ENCODE measurements around the gene NTMT2.
"Not testable (repeated sequence)": the region's sequence is repeated elsewhere in the genome, so short reads cannot be mapped to it uniquely, and the experiment has no call there.

NTMT2 gene

DNA sequence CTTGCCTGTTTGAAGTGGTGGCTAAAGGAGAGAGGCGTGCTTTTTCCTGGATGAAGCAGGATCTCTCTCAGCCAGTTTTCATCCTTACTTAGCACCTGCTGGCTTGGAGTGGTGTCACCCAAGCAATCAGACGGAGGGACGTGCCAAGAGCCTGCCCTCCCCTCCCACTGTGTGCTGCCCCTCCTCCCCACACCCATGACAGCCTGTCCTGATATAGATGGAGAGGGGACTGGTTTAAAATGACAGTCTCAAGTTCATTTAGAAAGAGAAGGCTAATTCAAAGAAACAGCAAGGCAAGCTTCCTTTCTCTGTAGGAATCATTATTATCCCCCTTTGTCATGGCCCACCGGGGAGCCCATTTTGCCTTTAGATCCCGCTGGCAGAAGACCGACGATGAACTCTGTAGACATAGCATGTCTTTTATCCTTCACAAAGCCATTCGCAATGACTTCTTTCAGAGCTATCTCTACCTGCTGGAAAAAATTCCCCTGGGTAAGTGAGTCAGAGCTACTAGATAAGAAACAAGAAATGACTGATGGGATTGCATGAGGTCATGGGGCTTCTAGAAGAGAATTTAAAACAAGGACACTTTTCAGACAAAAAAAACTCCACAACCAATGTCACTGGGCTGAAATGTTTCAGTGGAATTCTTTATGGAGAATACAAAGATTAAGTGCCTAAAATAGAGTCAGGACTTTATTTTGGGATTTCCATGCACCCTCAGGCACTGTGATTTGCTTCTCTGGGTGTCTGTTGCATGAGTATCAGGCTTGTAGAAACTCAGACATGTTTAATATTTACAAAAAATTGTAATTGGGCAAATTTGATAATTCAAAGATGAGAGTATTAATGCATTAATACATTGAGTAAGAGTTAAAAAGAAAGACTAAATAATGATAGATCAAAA is at the start of gene NTMT2:
NTMT2 (plus strand) TSS at position 190 of the 907 bp plus-strand sequence; CDS start at position 339, 149 bp downstream.
- Mint-ChIP-seq H3K27ac (no peak within 1 kb of the TSS), H3K4me3 (no peak within 1 kb of the TSS), H3K27me3 (peaks cover 4% of the 10 kb centered on the region), H3K9me3 (no peaks in the 10 kb centered on the region), H3K4me1 (ENCODE audit: low read depth) (peaks cover 20% of the 10 kb centered on the region), H3K36me3 (ENCODE audit: low read depth) (no peaks in the 10 kb centered on the region)
- no peak for DNase-seq

DNA sequence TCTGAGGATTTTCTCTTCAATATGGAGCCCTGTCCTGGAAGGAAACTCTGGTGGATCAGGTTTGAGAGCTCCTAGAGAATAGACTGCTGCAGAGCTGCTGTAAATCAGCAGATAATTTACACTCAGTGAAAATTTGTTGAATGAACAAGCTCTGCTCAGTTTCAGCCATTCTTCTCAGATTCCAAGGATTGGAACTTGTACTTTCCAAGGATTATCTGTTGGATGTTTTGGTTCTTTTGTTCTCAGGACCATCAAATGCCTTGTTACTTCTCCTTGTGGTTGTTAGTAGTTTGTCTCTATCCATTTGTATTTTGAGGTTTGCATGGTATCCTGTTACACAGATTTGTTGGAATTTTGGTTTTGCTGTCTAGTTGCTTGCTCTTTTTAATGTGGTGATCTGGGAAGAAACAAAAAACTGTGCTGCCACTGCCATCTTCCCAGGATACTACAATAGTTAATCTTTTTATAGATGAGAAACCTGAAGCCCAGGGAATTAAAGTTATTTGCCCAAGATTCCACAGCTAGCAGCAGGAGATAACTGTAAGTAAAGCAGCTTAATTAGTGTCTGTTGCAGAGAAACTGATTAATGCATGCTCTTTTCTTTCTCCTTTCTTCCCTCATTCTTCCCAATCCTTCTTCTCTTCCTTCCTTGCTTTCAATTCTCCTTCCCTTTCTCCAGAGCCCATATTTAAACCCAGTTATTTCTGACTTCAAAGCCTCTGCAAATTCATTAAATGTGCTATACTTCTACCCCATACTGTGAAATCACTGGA is 49.6 kb upstream of the NTMT2 start:
- H3K27ac Mint-ChIP-seq: no peak overlapping the region
- no peak for DNase-seq
- H3K36me3 Mint-ChIP-seq (ENCODE audit: low read depth): no peaks in the 10 kb centered on the region
- H3K27me3 Mint-ChIP-seq: peaks cover 29% of the 10 kb centered on the region
- no peaks in the 10 kb centered on the region for H3K9me3 Mint-ChIP-seq
- H3K4me3 Mint-ChIP-seq: no peak overlapping the region
- no peaks in the 10 kb centered on the region for H3K4me1 Mint-ChIP-seq (ENCODE audit: low read depth)

DNA sequence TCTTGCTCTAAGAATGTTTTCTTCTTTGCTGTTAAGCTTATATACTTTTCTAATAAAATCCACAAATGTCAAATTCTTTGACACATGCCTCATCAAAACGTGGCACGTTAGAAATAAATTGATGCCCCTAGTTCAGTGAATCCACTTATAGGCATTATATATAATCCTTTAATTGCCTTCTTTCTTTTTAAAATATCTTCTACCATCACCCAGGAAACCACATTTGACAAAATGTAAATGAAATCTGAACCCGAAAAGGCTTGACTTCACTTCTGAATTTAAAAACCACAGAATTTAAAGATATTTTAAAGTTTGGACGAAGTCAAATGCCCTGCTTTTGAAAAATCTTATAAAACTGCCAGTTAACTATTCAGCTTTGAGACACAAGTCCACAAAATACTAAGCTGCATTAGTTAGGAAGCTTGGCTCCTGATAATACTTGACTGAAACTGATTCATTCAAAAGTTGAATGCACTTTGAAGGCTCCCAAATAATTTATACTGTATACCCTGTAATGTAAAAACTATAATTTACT is 48.9 kb upstream of the NTMT2 start:
- DNase-seq: no peak
- no peak overlapping the region for H3K27ac Mint-ChIP-seq
- H3K27me3 Mint-ChIP-seq: peaks cover 29% of the 10 kb centered on the region
- H3K4me1 Mint-ChIP-seq (ENCODE audit: low read depth): no peaks in the 10 kb centered on the region
- H3K9me3 Mint-ChIP-seq: no peaks in the 10 kb centered on the region
- no peaks in the 10 kb centered on the region for H3K36me3 Mint-ChIP-seq (ENCODE audit: low read depth)
- H3K4me3 Mint-ChIP-seq: no peak overlapping the region

DNA sequence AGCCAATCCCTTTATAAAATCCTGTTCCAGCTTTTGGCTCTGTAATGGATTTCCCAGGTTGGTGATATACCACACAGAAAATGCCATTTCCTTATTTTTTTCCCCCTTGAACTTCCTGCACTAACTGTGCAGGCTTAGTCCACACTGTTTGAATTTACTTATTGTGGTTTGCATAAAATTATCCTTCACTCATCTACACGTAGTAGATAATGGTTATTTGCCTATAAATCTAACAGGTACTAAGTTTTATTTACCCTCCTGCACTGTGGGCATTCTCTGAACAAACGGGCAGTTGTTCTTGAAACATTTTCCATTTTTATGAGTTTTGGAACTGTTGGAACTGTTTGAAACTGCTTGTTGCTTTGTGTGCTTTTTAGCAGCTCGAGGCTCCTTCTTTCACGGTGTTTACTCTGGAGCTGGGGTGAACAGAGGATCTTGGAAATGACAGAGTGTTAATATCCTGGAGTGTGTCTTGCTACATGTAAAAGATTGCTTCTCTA is 48.3 kb upstream of the NTMT2 start:
- no peak for DNase-seq
- peaks cover 29% of the 10 kb centered on the region for H3K27me3 Mint-ChIP-seq
- H3K4me3 Mint-ChIP-seq: no peak overlapping the region
- no peaks in the 10 kb centered on the region for H3K36me3 Mint-ChIP-seq (ENCODE audit: low read depth)
- H3K4me1 Mint-ChIP-seq (ENCODE audit: low read depth): no peaks in the 10 kb centered on the region
- H3K27ac Mint-ChIP-seq: no peak overlapping the region
- no peaks in the 10 kb centered on the region for H3K9me3 Mint-ChIP-seq

- H3K4me1 Mint-ChIP-seq (ENCODE audit: low read depth): not testable (repeated sequence)
These were observed 32.6 kb upstream of the NTMT2 start for GRCh38 chr1:170113140-170113539.

DNA sequence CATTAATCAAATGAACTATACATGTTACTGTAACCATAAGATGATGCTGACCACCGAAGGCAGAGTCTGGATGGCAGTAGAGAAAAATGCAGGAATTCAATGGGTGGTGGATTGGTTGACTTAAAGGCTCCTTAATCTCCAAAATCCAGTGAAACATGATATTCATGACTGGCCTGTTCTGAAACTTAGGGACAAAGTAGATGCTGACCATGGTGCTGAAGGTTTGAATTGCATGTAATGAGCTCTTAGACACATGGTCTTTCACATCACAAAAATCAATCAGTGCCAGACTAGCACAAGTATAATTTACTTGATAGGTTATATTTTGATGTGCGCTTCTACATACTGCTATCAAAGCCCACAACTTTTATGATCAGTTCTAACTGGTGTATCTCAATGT is 30.9 kb upstream of the NTMT2 start:
- no peak overlapping the region for H3K4me3 Mint-ChIP-seq
- no peak for DNase-seq
- no peaks in the 10 kb centered on the region for H3K36me3 Mint-ChIP-seq (ENCODE audit: low read depth)
- no peaks in the 10 kb centered on the region for H3K4me1 Mint-ChIP-seq (ENCODE audit: low read depth)
- H3K27me3 Mint-ChIP-seq: peaks cover 32% of the 10 kb centered on the region
- H3K27ac Mint-ChIP-seq: no peak overlapping the region
- peaks cover 5% of the 10 kb centered on the region for H3K9me3 Mint-ChIP-seq

More at GRCh38 chr1:170113140-170113539, 32.6 kb upstream of the NTMT2 start:
- not testable (repeated sequence) for H3K4me3 Mint-ChIP-seq; DNase-seq; H3K9me3 Mint-ChIP-seq; H3K36me3 Mint-ChIP-seq (ENCODE audit: low read depth); H3K27ac Mint-ChIP-seq
- peaks cover 31% of the 10 kb centered on the region for H3K27me3 Mint-ChIP-seq

DNA sequence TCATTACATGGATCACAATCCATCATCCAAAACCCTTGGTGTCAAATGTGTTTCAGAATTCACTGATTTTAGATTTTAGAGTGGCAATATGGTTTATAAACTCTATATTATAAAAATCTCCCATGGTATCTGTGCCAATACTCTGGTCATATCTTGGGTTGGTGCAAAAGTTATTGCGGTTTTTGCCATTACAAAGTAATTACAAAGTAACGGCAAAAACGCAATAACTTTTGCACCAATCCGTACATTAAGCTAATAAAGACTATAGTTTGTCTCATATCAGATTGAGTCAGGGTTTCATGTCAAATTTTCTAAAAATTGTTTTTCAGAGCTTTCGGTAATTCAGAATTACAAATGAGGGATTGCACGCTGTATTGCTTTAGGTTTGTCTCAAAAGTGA is 23.4 kb upstream of the NTMT2 start:
- Mint-ChIP-seq H3K9me3 (peaks cover 6% of the 10 kb centered on the region), H3K4me1 (ENCODE audit: low read depth) (no peaks in the 10 kb centered on the region), H3K27ac (no peak overlapping the region), H3K4me3 (no peak overlapping the region), H3K36me3 (ENCODE audit: low read depth) (no peaks in the 10 kb centered on the region), H3K27me3 (peaks cover 4% of the 10 kb centered on the region)
- DNase-seq: no peak

- no peak for DNase-seq
- peaks cover 6% of the 10 kb centered on the region for H3K9me3 Mint-ChIP-seq
- H3K4me3 Mint-ChIP-seq: no peak overlapping the region
- H3K4me1 Mint-ChIP-seq (ENCODE audit: low read depth): no peaks in the 10 kb centered on the region
- H3K36me3 Mint-ChIP-seq (ENCODE audit: low read depth): no peaks in the 10 kb centered on the region
- no peaks in the 10 kb centered on the region for H3K27me3 Mint-ChIP-seq
- no peak overlapping the region for H3K27ac Mint-ChIP-seq
These were observed 20.5 kb upstream of the NTMT2 start for GRCh38 chr1:170125269-170125668.

DNA sequence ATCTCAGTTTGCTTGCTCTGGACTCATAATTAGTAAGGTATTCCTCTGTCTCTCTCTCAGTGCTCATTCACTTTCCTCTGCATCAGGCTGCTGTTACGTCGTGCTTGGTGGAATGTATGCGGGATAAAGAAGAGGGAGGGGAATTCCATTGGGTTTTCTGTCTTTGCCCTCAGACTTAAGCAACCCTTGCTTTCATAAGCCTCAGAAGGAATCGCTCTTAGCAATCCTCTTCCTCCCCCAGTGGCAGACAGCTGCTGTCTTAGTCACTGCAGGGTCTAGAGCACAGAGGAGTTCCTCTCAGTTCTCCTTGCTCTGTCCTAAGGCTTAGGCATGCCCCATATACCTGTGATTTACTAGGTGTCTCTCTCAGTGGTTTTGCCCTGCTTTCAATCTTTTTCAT is 19.1 kb upstream of the NTMT2 start:
- no peaks in the 10 kb centered on the region for H3K4me1 Mint-ChIP-seq (ENCODE audit: low read depth)
- DNase-seq: no peak
- H3K4me3 Mint-ChIP-seq: no peak overlapping the region
- H3K27me3 Mint-ChIP-seq: no peaks in the 10 kb centered on the region
- H3K27ac Mint-ChIP-seq: no peak overlapping the region
- no peaks in the 10 kb centered on the region for H3K36me3 Mint-ChIP-seq (ENCODE audit: low read depth)
- peaks cover 6% of the 10 kb centered on the region for H3K9me3 Mint-ChIP-seq

DNA sequence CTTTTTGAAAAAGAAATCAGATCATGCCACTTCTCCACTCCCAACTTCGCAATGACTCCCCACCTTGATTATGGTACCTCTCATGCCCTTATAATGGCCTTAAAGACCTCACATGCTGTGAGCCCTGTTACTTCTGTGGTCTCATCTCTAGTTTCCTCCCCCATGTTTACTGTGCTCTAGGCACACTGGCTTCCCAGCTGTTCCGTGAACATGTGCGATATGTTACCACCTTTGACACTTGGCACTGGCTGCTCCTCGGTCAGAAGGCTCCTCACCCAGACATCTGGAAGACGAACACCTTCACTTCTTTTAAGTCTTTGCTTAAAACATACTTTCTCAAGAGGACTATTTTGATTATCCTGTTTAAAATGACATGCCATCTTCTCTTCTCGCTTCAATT is 14.3 kb upstream of the NTMT2 start:
- Mint-ChIP-seq H3K36me3 (ENCODE audit: low read depth) (no peaks in the 10 kb centered on the region), H3K4me3 (no peak overlapping the region), H3K27me3 (no peaks in the 10 kb centered on the region), H3K4me1 (ENCODE audit: low read depth) (no peaks in the 10 kb centered on the region), H3K27ac (no peak overlapping the region), H3K9me3 (no peaks in the 10 kb centered on the region)
- no peak for DNase-seq

DNA sequence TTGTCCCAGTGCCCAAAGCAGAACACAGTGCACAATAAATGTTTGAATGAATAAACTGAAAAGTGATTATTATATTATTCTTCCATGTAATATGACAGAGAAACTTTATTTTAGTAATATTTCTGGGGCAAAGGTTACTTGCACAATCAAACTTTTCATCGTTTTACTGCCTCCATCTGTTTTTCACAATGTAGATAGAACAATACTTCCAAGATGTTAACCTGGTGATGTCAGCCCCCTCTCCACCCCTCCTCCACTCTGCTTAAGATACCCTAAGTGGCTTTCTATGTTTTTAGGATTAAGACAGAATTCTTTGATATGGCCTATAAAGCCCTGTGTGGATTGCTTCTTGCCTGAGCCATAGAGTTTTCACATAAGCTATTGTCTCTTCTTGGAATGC is 13.8 kb upstream of the NTMT2 start:
- no peak for DNase-seq
- no peaks in the 10 kb centered on the region for H3K36me3 Mint-ChIP-seq (ENCODE audit: low read depth)

GRCh38 chr1:170133766-170134495 is 11.8 kb upstream of the NTMT2 start:
- Mint-ChIP-seq H3K27me3 (peaks cover 2% of the 10 kb centered on the region), H3K4me3 (no peak overlapping the region), H3K27ac (no peak overlapping the region), H3K9me3 (no peaks in the 10 kb centered on the region), H3K36me3 (ENCODE audit: low read depth) (no peaks in the 10 kb centered on the region), H3K4me1 (ENCODE audit: low read depth) (no peaks in the 10 kb centered on the region)
- no peak for DNase-seq

More for the DNA sequence above, 13.8 kb upstream of the NTMT2 start:
- H3K27ac Mint-ChIP-seq: no peak overlapping the region
- H3K27me3 Mint-ChIP-seq: no peaks in the 10 kb centered on the region
- H3K9me3 Mint-ChIP-seq: no peaks in the 10 kb centered on the region
- no peaks in the 10 kb centered on the region for H3K4me1 Mint-ChIP-seq (ENCODE audit: low read depth)
- H3K4me3 Mint-ChIP-seq: no peak overlapping the region

- no peak for DNase-seq
- no peaks in the 10 kb centered on the region for H3K36me3 Mint-ChIP-seq (ENCODE audit: low read depth)
- H3K9me3 Mint-ChIP-seq: no peaks in the 10 kb centered on the region
- no peak overlapping the region for H3K4me3 Mint-ChIP-seq
- no peak overlapping the region for H3K27ac Mint-ChIP-seq
- H3K4me1 Mint-ChIP-seq (ENCODE audit: low read depth): no peaks in the 10 kb centered on the region
- H3K27me3 Mint-ChIP-seq: peaks cover 5% of the 10 kb centered on the region
These were observed 11.2 kb upstream of the NTMT2 start for GRCh38 chr1:170134521-170134920.

GRCh38 chr1:170140371-170140770 is 5.4 kb upstream of the NTMT2 start:
- Mint-ChIP-seq H3K9me3 (no peaks in the 10 kb centered on the region), H3K27me3 (peaks cover 9% of the 10 kb centered on the region), H3K4me3 (no peak overlapping the region), H3K4me1 (ENCODE audit: low read depth) (peaks cover under 1% of the 10 kb centered on the region), H3K27ac (no peak overlapping the region), H3K36me3 (ENCODE audit: low read depth) (no peaks in the 10 kb centered on the region)
- no peak for DNase-seq

All from activated T-cell treated with anti-CD3 and anti-CD28 coated beads, Interleukin-2, amount 50 U/mL, for 24 hours (primary cell).